ENCODE results near the gene PXT1.

GRCh38 chr6:36380166-36380565 is 62.5 kb downstream of the PXT1 start:
- no peak for TF ChIP-seq CTCF (IDR thresholded peaks at IDR 0.05; ENCODE audit: poor library complexity, severe bottlenecking)
- no peak for TF ChIP-seq REST (IDR thresholded peaks at IDR 0.05; ENCODE audit: borderline replicate concordance)
- no peak for TF ChIP-seq TAF1 (IDR thresholded peaks at IDR 0.05; ENCODE audit: low read depth)
- no peak for TF ChIP-seq EP300 (conservative IDR thresholded peaks at IDR 0.05; ENCODE audit: poor library complexity, severe bottlenecking)
